ENCODE measurements around the gene AKT2.

DNA sequence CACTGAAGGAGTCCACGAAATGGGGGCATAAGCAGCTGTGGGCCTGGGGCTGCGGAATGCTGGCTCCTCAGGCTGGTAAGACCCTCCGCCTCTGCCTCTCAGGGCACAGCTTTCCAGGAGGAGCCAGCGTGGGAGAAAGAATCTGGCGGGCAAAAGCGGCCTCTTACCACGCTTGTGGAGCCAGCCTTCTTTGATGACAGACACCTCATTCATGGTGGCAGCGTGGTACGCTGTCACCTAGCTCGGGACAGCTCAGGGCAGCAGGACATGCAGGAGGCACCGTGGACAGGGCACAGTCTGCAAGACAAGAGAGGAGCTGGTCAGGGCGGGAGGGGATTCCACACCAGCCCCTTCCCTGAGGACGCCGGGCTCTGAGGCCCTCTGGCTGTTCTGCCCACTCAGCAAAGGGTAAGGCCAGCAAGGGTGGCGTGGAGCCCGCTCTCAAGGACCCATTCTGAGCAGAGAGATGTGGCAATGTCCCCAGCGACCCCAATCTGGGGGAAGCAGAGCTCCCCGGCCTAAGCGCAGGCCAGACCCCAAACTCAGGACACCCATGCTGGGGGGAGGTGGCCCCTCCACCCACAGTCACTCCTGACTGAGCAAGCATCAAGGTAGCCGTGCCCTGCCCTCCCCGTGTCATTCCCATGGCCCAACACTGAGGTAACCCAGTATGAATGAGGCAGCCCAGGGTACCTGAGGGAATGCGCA lies 19.9 kb downstream of the AKT2 start:
- TF ChIP-seq, protein P1, sequence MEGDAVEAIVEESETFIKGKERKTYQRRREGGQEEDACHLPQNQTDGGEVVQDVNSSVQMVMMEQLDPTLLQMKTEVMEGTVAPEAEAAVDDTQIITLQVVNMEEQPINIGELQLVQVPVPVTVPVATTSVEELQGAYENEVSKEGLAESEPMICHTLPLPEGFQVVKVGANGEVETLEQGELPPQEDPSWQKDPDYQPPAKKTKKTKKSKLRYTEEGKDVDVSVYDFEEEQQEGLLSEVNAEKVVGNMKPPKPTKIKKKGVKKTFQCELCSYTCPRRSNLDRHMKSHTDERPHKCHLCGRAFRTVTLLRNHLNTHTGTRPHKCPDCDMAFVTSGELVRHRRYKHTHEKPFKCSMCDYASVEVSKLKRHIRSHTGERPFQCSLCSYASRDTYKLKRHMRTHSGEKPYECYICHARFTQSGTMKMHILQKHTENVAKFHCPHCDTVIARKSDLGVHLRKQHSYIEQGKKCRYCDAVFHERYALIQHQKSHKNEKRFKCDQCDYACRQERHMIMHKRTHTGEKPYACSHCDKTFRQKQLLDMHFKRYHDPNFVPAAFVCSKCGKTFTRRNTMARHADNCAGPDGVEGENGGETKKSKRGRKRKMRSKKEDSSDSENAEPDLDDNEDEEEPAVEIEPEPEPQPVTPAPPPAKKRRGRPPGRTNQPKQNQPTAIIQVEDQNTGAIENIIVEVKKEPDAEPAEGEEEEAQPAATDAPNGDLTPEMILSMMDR (IDR thresholded peaks at IDR 0.05; ENCODE audit: insufficient read depth, low read depth, low read length): no peak
- TF ChIP-seq EZH2 (IDR thresholded peaks at IDR 0.05; ENCODE audit: insufficient read depth, low read length): no peak
